ENCODE results near the gene HOXB6. TPM values are rescaled to one million over a fixed set of nuclear protein-coding genes. Genes with fewer than 3 reads are reported as not detected.

The HOXB6 gene
- total and polyA plus RNA-seq, 2 donors: 3.1 to 4.0 TPM

DNA sequence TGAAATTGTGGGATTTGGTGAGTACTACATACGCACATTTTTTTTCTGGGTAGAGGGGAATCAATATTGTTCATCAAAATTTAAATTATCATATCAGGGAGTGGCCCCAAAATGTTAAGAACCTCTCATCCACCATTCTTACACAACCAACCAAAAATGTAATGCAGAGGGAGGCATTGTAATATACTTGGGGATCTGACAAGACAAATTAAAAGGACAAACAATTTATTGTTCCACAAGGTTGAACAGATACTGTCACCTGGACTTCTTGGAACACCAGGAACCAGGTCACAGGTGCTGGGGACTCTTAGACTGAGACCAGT is 36.0 kb upstream of the HOXB6 start:
- Histone ChIP-seq H3K36me3 (ENCODE audit: insufficient read depth) (no peaks in the 10 kb centered on the region), H3K4me1 (ENCODE audit: insufficient read depth) (no peaks in the 10 kb centered on the region), H3K27ac (ENCODE audit: low read depth) (no peak overlapping the region), H3K4me3 (ENCODE audit: low read depth, low read length) (no peak overlapping the region)
- no peak for DNase-seq (ENCODE audit: extremely low spot score)
- 59% methylated on average over 1 of the region's 1 CpG for WGBS

DNA sequence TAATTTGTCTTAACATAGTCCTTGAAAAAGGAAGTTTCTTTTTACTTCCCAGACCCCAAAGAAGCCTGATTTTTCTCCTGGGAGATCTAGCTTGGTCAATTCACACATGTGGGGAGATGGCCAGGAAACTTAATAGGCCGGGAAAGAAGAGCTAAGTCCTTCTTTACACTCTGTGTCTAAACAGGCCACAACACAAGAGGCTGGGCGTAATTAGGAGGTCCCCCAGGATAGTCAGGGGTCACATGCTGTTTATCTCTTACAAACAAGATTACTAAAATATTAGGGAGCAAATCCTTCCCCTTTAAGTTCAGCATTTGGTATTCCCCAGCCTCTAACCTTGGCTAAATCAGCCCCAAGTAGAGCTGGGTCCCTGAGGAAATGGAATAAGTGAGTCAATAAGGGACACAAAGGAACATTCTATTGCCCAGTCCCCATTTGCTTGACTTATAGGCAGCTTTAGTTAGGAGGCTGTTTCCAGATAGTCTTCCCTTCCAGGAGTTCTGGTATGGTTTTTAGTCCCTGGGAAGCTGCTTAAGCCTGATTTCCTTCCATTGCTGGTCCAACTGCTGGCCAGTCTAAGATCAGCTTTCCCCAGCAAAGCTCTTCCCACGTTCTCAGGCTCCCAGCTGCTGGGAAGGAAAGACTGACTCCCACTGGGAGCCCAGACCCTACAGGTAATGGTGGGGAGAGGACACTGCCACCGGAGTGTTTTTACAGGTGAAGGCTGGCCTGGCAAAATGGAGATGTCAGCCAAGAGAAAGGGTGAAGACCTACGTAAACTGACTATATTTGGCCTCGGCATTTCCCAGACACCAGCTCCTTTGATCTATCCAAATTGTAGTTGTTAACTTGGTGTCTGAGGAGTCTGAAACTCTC is 35.4 kb upstream of the HOXB6 start:
- no peaks in the 10 kb centered on the region for H3K4me1 ChIP-seq (ENCODE audit: insufficient read depth)
- no peak overlapping the region for H3K4me3 ChIP-seq (ENCODE audit: low read depth, low read length)
- H3K27ac ChIP-seq (ENCODE audit: low read depth): no peak overlapping the region
- DNase-seq (ENCODE audit: extremely low spot score): no peak
- 49% methylated on average over 6 of the region's 6 CpGs for WGBS
- H3K36me3 ChIP-seq (ENCODE audit: insufficient read depth): no peaks in the 10 kb centered on the region

DNA sequence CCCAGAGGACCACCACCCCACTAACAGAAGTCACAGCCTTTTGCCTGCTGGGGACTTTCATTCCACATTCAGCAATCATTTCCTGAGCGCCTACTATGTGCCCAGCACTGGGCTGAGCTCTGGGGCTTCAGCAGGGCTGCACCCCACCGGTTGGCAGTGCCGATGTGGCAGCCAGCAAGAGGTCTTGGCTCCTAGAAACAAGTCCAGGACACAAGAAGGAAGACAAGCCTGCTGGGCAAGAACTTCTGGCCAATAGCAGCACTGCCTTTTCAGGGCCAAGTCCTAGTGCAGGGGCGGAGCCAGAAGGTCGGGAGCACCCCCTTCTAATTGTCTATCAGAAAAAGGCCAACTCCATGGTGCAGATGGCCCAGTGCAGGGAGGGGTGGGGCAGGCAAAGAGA is 34.4 kb upstream of the HOXB6 start:
- 41% methylated on average over 5 of the region's 5 CpGs for whole genome bisulfite sequencing
- Histone ChIP-seq H3K4me3 (ENCODE audit: low read depth, low read length) (no peak overlapping the region), H3K4me1 (ENCODE audit: insufficient read depth) (no peaks in the 10 kb centered on the region), H3K36me3 (ENCODE audit: insufficient read depth) (no peaks in the 10 kb centered on the region), H3K27ac (ENCODE audit: low read depth) (no peak overlapping the region)
- DNase-seq (ENCODE audit: extremely low spot score): no peak

- Histone ChIP-seq H3K4me1 (ENCODE audit: insufficient read depth) (no peaks in the 10 kb centered on the region), H3K4me3 (ENCODE audit: low read depth, low read length) (no peak overlapping the region), H3K27ac (ENCODE audit: low read depth) (no peak overlapping the region), H3K36me3 (ENCODE audit: insufficient read depth) (no peaks in the 10 kb centered on the region)
- no peak for DNase-seq (ENCODE audit: extremely low spot score)
- 38% methylated on average over 18 of the region's 18 CpGs for WGBS
These were observed 32.8 kb upstream of the HOXB6 start for GRCh38 chr17:48637323-48638260.

GRCh38 chr17:48636177-48637018 is 31.6 kb upstream of the HOXB6 start:
- Histone ChIP-seq H3K36me3 (ENCODE audit: insufficient read depth) (no peaks in the 10 kb centered on the region), H3K27ac (ENCODE audit: low read depth) (no peak overlapping the region), H3K4me1 (ENCODE audit: insufficient read depth) (no peaks in the 10 kb centered on the region), H3K4me3 (ENCODE audit: low read depth, low read length) (no peak overlapping the region)
- DNase-seq (ENCODE audit: extremely low spot score): no peak
- WGBS: 5% methylated on average over 39 of the region's 39 CpGs

DNA sequence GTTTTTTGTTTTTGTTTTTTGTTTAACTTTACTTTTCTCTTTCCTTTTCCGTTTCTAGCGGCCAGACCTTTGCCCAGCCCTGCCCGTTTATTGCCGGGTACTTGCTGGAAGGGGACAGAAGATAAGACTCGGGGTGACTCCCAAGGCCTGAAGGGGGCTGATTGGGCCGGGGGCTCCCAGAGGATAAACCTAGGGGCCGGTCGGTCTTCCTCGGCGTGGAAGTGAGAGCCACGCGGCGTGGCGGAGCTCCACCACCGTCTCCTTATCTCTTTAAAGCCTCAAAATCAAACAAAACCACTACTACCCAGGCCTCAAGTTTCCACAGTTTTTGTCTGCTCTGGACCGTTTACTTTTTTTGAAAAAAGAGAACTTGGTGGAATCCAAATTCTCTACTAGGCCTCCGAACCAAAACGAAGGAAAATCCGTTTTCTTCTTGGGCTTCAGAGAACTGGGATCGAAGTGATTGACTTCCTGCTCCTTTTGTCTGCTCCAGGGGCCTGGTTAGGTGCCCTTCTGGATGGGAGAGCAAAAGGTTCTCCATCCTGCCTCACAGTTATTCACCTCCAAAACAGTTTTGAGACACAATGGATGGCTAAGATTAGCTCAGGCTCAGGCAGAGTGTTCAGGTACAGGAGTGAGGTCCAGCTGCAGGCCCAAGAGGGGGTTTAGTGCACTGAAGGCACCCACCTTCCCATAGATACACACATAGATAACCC is 29.9 kb upstream of the HOXB6 start:
- H3K36me3 ChIP-seq (ENCODE audit: insufficient read depth): no peaks in the 10 kb centered on the region
- H3K4me3 ChIP-seq (ENCODE audit: low read depth, low read length): no peak overlapping the region
- no peak overlapping the region for H3K27ac ChIP-seq (ENCODE audit: low read depth)
- WGBS: 37% methylated on average over 20 of the region's 20 CpGs
- DNase-seq (ENCODE audit: extremely low spot score): no peak
- H3K4me1 ChIP-seq (ENCODE audit: insufficient read depth): no peaks in the 10 kb centered on the region

GRCh38 chr17:48633266-48633677 is 28.5 kb upstream of the HOXB6 start:
- 29% methylated on average over 35 of the region's 35 CpGs for WGBS
- Histone ChIP-seq H3K36me3 (ENCODE audit: insufficient read depth) (no peaks in the 10 kb centered on the region), H3K27ac (ENCODE audit: low read depth) (no peak overlapping the region), H3K4me3 (ENCODE audit: low read depth, low read length) (no peak overlapping the region), H3K4me1 (ENCODE audit: insufficient read depth) (no peaks in the 10 kb centered on the region)
- no peak for DNase-seq (ENCODE audit: extremely low spot score)

DNA sequence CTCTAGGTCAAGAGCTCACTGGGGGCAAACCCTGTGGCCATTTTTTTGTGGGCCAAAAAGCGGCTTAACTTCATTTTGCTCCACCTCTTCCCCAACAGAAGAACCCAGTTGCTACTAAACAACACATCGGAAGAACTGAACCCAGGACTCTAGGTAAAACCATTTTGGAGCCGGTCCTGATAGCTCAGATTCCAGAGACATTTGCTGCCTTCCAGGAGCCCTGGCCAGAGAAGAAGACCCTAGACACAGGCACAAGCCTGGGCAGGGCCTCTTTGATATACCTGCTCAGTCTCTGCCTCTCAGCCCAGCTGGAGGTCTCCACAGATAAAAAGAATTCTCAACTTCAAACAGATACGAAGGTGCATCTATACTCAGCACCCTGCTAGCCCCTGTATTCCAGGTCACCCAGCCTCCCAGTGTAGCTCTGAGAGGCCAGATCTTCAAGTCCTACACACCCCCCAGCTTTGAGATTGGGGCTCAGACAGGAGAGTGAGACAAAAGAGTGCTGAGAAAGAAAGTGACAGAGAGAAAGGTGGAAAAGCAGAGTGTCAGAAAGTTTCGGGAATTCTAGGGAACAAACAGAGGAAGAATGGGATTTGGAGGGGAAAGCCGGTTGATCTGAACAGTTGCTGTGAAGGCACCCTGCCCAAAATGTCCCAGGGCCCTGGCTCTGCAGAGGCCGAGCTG is 27.9 kb upstream of the HOXB6 start:
- Histone ChIP-seq H3K4me1 (ENCODE audit: insufficient read depth) (no peaks in the 10 kb centered on the region), H3K27ac (ENCODE audit: low read depth) (no peak overlapping the region), H3K36me3 (ENCODE audit: insufficient read depth) (no peaks in the 10 kb centered on the region), H3K4me3 (ENCODE audit: low read depth, low read length) (no peak overlapping the region)
- whole genome bisulfite sequencing: 38% methylated on average over 7 of the region's 7 CpGs
- no peak for DNase-seq (ENCODE audit: extremely low spot score)

DNA sequence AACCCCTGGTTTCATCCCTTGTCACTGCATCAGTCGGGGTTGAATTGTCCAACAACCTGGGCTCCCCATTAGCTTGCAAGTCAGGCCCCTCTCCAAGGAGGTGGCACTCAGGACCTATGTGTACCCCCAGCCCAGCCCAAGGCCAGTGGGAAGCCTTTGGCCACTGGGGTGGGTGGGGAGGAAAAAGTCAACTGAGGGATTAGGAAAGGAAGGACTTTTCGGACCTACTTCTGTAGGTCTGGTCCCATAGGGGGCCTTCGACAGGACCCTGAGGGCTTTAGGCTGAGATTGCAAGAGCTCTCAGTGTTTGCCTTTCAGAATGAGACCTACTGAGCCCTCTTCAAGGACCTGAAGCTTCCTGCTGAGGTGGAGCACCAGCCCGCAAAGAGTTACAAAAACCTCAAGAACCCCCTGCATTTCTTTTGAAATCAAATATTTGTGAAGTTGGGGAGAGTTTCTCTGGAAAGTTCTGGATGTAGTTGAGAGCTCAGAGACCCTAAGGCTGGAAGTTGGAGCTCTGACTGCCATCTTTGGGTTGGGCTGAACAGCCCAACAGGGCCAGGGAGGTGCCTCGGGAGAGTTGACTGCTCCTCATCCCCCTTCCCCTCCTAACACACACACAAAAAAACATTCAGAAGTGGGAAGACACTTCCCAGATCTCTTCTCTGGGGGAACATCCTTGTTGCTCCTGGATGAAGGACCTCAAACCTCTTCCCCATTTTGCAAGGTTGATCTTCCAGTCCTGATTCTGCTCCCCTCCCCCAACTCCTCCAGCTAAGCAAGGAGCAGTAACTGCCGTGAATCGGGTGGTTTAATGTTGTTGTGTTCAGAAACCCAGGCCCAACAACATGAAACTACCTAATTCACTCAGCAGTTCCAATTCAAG is 27.1 kb upstream of the HOXB6 start:
- no peak overlapping the region for H3K4me3 ChIP-seq (ENCODE audit: low read depth, low read length)
- H3K27ac ChIP-seq (ENCODE audit: low read depth): no peak overlapping the region
- whole genome bisulfite sequencing: 41% methylated on average over 7 of the region's 7 CpGs
- no peak for DNase-seq (ENCODE audit: extremely low spot score)
- H3K4me1 ChIP-seq (ENCODE audit: insufficient read depth): no peaks in the 10 kb centered on the region
- no peaks in the 10 kb centered on the region for H3K36me3 ChIP-seq (ENCODE audit: insufficient read depth)

- WGBS: 33% methylated on average over 15 of the region's 15 CpGs
- no peaks in the 10 kb centered on the region for H3K4me1 ChIP-seq (ENCODE audit: insufficient read depth)
- no peak for DNase-seq (ENCODE audit: extremely low spot score)
- no peak overlapping the region for H3K4me3 ChIP-seq (ENCODE audit: low read depth, low read length)
- no peak overlapping the region for H3K27ac ChIP-seq (ENCODE audit: low read depth)
- no peaks in the 10 kb centered on the region for H3K36me3 ChIP-seq (ENCODE audit: insufficient read depth)
These were observed 26.3 kb upstream of the HOXB6 start for GRCh38 chr17:48630925-48631692.
